HL-60 (cell line): ENCODE measurements around the gene ZNF133.
A peak's percentile ranks its signal among the peaks of the same experiment; 100 is the strongest.
"Not testable (repeated sequence)": the region's sequence is repeated elsewhere in the genome, so short reads cannot be mapped to it uniquely, and the experiment has no call there.

Source experiments
- DNase-seq, 2 experiments: peaks; one replicate each; pipeline ENCODE4 v3.0.0-alpha.2; 2010 to 2020; ENCODE audit warnings: low read depth in 1 of 2, low spot score in 1 of 2
- H3K27ac ChIP-seq: fragments of 250-450 bp; sonication (Bioruptor Pico); replicated peaks from 2 replicates; pipeline ENCODE4 v1.5.1; 2020; ENCODE audit warnings: mild to moderate bottlenecking, moderate library complexity
- H3K27me3 ChIP-seq: fragments of 250-450 bp; sonication (Bioruptor Pico); 2 replicates; pipeline ENCODE4 v1.5.1; 2021; ENCODE audit warnings: mild to moderate bottlenecking, moderate library complexity; ENCODE audit not compliant: insufficient read depth, poor library complexity, severe bottlenecking
- H3K4me3 ChIP-seq: replicated peaks from 2 replicates; pipeline ENCODE4 v1.5.1; 2011; ENCODE audit warnings: mild to moderate bottlenecking, control low read depth, low read length; ENCODE audit not compliant: insufficient read depth
- GABPA ChIP-seq: IDR thresholded peaks from 2 replicates; pipeline ENCODE4 v1.6.1; 2012; ENCODE audit warnings: low read depth
- POLR2AphosphoS5 ChIP-seq: IDR thresholded peaks from 2 replicates; pipeline ENCODE4 v1.6.1; 2012; ENCODE audit warnings: low read depth
- SPI1 ChIP-seq: IDR thresholded peaks from 2 replicates; pipeline ENCODE4 v1.6.1; 2012; ENCODE audit warnings: low read depth, mild to moderate bottlenecking, borderline replicate concordance
- TF ChIP-seq, protein P1 (sequence below): IDR thresholded peaks from one replicate; pipeline ENCODE4 v1.5.1; 2011; ENCODE audit warnings: low read length, control low read depth, inconsistent platforms; ENCODE audit not compliant: insufficient read depth
- TF ChIP-seq, protein P2 (sequence below): IDR thresholded peaks from 2 replicates; pipeline ENCODE4 v1.6.1; 2012; ENCODE audit warnings: low read depth; ENCODE audit not compliant: insufficient replicate concordance

The ZNF133 gene

GRCh38 chr20:18273738-18274137 is 14.6 kb upstream of the ZNF133 start:
- no peak overlapping the region for H3K4me3 ChIP-seq
- no peak for DNase-seq
- no peak overlapping the region for H3K27ac ChIP-seq
- TF ChIP-seq POLR2AphosphoS5, result no peak
- TF ChIP-seq, protein P1, sequence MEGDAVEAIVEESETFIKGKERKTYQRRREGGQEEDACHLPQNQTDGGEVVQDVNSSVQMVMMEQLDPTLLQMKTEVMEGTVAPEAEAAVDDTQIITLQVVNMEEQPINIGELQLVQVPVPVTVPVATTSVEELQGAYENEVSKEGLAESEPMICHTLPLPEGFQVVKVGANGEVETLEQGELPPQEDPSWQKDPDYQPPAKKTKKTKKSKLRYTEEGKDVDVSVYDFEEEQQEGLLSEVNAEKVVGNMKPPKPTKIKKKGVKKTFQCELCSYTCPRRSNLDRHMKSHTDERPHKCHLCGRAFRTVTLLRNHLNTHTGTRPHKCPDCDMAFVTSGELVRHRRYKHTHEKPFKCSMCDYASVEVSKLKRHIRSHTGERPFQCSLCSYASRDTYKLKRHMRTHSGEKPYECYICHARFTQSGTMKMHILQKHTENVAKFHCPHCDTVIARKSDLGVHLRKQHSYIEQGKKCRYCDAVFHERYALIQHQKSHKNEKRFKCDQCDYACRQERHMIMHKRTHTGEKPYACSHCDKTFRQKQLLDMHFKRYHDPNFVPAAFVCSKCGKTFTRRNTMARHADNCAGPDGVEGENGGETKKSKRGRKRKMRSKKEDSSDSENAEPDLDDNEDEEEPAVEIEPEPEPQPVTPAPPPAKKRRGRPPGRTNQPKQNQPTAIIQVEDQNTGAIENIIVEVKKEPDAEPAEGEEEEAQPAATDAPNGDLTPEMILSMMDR, result no peak
- H3K27me3 ChIP-seq, result no peaks in the 10 kb centered on the region

- peak in 1 of 2 experiments; percentile 9 for DNase-seq
- not testable (repeated sequence) for H3K4me3 ChIP-seq, H3K27me3 ChIP-seq, H3K27ac ChIP-seq
- TF ChIP-seq, protein P1, result peak; percentile 16
Measured at GRCh38 chr20:18275960-18276359, 12.4 kb upstream of the ZNF133 start.

GRCh38 chr20:18276821-18277220 is 11.5 kb upstream of the ZNF133 start:
- DNase-seq, result peak in 1 of 2 experiments; percentile 70
- TF ChIP-seq POLR2AphosphoS5 (no peak), SPI1 (no peak), GABPA (no peak)
- TF ChIP-seq, protein P1, result peak; percentile 85
- TF ChIP-seq, protein P2, sequence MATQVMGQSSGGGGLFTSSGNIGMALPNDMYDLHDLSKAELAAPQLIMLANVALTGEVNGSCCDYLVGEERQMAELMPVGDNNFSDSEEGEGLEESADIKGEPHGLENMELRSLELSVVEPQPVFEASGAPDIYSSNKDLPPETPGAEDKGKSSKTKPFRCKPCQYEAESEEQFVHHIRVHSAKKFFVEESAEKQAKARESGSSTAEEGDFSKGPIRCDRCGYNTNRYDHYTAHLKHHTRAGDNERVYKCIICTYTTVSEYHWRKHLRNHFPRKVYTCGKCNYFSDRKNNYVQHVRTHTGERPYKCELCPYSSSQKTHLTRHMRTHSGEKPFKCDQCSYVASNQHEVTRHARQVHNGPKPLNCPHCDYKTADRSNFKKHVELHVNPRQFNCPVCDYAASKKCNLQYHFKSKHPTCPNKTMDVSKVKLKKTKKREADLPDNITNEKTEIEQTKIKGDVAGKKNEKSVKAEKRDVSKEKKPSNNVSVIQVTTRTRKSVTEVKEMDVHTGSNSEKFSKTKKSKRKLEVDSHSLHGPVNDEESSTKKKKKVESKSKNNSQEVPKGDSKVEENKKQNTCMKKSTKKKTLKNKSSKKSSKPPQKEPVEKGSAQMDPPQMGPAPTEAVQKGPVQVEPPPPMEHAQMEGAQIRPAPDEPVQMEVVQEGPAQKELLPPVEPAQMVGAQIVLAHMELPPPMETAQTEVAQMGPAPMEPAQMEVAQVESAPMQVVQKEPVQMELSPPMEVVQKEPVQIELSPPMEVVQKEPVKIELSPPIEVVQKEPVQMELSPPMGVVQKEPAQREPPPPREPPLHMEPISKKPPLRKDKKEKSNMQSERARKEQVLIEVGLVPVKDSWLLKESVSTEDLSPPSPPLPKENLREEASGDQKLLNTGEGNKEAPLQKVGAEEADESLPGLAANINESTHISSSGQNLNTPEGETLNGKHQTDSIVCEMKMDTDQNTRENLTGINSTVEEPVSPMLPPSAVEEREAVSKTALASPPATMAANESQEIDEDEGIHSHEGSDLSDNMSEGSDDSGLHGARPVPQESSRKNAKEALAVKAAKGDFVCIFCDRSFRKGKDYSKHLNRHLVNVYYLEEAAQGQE, result no peak
- H3K4me3 ChIP-seq, result no peak overlapping the region
- no peak overlapping the region for H3K27ac ChIP-seq
- peaks cover 4% of the 10 kb centered on the region for H3K27me3 ChIP-seq

GRCh38 chr20:18279242-18279641 is 9.1 kb upstream of the ZNF133 start:
- Histone ChIP-seq H3K27me3 (peaks cover 7% of the 10 kb centered on the region), H3K4me3 (no peak overlapping the region), H3K27ac (no peak overlapping the region)
- peak in 1 of 2 experiments; percentile 35 for DNase-seq
- TF ChIP-seq POLR2AphosphoS5, result no peak
- TF ChIP-seq, protein P2, result no peak
- TF ChIP-seq, protein P1, result no peak
- no peak for TF ChIP-seq SPI1
- no peak for TF ChIP-seq GABPA
